ENCODE data around the gene ASCL4. TPM values are rescaled to one million over a fixed set of nuclear protein-coding genes. Genes with fewer than 3 reads are reported as not detected.
A peak's percentile ranks its signal among the peaks of the same experiment; 100 is the strongest.

Gene ASCL4
- total and polyA plus RNA-seq, 2 of the 13 experiments (the other 11 are each of a cell fraction or from before 2014, with no cell fraction given) = not detected

DNA sequence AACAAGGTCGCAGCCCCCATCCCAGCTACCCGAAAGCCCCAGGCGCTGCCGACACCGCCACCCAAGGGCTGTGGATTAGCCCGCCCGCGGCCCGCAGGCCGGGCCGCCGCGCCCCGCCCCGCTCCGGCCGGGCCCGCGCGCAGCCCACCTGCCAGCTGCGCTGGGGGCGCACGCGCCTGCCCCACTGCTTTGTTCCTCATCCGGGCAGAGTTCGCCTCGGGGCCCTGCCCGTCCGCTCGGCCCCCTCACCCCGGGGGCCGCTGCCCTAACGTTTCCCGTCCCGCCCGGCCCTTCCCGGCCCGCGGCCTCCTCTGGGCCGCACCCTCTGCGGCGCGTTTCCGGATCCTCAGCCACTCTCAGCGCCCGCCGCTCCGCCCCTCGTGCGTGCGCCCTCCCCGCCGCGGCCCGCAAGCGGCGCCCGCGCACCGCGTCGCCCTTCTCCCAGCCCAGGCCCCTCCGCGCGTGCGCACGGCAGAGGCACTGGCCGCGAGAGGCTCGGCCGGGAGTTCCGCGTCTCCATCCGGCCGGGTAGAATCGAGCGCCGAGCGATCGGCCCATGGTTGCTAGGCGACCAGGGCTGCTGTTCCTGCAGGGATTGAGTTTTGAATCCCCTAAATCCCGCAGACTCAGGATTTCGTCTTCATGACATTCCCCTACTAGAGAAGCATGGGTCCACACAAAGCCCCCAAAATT is 13.5 kb upstream of the ASCL4 start, which contains the start of gene PRDM4 (continued):
- TF ChIP-seq, protein P1, sequence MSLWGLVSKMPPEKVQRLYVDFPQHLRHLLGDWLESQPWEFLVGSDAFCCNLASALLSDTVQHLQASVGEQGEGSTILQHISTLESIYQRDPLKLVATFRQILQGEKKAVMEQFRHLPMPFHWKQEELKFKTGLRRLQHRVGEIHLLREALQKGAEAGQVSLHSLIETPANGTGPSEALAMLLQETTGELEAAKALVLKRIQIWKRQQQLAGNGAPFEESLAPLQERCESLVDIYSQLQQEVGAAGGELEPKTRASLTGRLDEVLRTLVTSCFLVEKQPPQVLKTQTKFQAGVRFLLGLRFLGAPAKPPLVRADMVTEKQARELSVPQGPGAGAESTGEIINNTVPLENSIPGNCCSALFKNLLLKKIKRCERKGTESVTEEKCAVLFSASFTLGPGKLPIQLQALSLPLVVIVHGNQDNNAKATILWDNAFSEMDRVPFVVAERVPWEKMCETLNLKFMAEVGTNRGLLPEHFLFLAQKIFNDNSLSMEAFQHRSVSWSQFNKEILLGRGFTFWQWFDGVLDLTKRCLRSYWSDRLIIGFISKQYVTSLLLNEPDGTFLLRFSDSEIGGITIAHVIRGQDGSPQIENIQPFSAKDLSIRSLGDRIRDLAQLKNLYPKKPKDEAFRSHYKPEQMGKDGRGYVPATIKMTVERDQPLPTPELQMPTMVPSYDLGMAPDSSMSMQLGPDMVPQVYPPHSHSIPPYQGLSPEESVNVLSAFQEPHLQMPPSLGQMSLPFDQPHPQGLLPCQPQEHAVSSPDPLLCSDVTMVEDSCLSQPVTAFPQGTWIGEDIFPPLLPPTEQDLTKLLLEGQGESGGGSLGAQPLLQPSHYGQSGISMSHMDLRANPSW (CRISPR knock-in tag; IDR thresholded peaks at IDR 0.05; ENCODE audit: borderline replicate concordance) = no peak
- no peak for TF ChIP-seq KDM5B (CRISPR knock-in tag; IDR thresholded peaks at IDR 0.05; ENCODE audit: borderline replicate concordance)
- TF ChIP-seq GTF3A (CRISPR knock-in tag; conservative IDR thresholded peaks at IDR 0.05) = no peak
- no peak for TF ChIP-seq CC2D1A (CRISPR knock-in tag; IDR thresholded peaks at IDR 0.05)
- TF ChIP-seq ZNF766 (CRISPR knock-in tag; IDR thresholded peaks at IDR 0.05; ENCODE audit: borderline replicate concordance) = peak; percentile 71; the same call in 1 of the 2 replicates
- peak; percentile 65; the same call in 1 of the 2 replicates for TF ChIP-seq MXD3 (CRISPR knock-in tag; IDR thresholded peaks at IDR 0.05)
- no peak for TF ChIP-seq KDM4B (CRISPR knock-in tag; IDR thresholded peaks at IDR 0.05)
- no peak for TF ChIP-seq NBN (conservative IDR thresholded peaks at IDR 0.05)
- no peak for TF ChIP-seq ZNF3 (CRISPR knock-in tag; IDR thresholded peaks at IDR 0.05)
- no peak for TF ChIP-seq NAIF1 (CRISPR knock-in tag; IDR thresholded peaks at IDR 0.05; ENCODE audit: borderline replicate concordance)
- no peak for TF ChIP-seq ATF7 (IDR thresholded peaks at IDR 0.05)
- no peak for TF ChIP-seq ATF7 (CRISPR knock-in tag; IDR thresholded peaks at IDR 0.05)
- no peak for TF ChIP-seq ZMYM3 (CRISPR knock-in tag; IDR thresholded peaks at IDR 0.05)
- no peak for TF ChIP-seq ZNF552 (CRISPR knock-in tag; IDR thresholded peaks at IDR 0.05; ENCODE audit: borderline replicate concordance)
- peak; percentile 98 for TF ChIP-seq RAD21 (CRISPR knock-in tag; IDR thresholded peaks at IDR 0.05)
- TF ChIP-seq YY1 (IDR thresholded peaks at IDR 0.05; ENCODE audit: insufficient read depth, insufficient replicate concordance, low read depth, low read length) = peak; percentile 79
- TF ChIP-seq PBX2 (CRISPR knock-in tag; IDR thresholded peaks at IDR 0.05) = no peak
- no peak; the same call in 1 of the 2 replicates for TF ChIP-seq ZNF510 (CRISPR knock-in tag; IDR thresholded peaks at IDR 0.05; ENCODE audit: low read depth)
- no peak for TF ChIP-seq IRX3 (CRISPR knock-in tag; IDR thresholded peaks at IDR 0.05; ENCODE audit: borderline replicate concordance, low read depth)
- no peak for TF ChIP-seq SP2 (CRISPR knock-in tag; IDR thresholded peaks at IDR 0.05)
- no peak for TF ChIP-seq HDAC6 (IDR thresholded peaks at IDR 0.05; ENCODE audit: low read depth, low read length)
- TF ChIP-seq SAP130 (CRISPR knock-in tag; IDR thresholded peaks at IDR 0.05; ENCODE audit: low read depth) = peak; percentile 80
- no peak for TF ChIP-seq ZBTB4 (CRISPR knock-in tag; IDR thresholded peaks at IDR 0.05; ENCODE audit: borderline replicate concordance)
- no peak for TF ChIP-seq ZNF121 (CRISPR knock-in tag; IDR thresholded peaks at IDR 0.05)
